NCI-H460 (cell line): Measurements from ENCODE around the gene AICDA. TPM values are rescaled to one million over a fixed set of nuclear protein-coding genes. Genes with fewer than 3 reads are reported as not detected.

ENCODE experiments used
- DNase-seq: peaks from one replicate; pipeline ENCODE4 v3.0.0-alpha.2; 2016; ENCODE audit warnings: low read depth; ENCODE audit errors: extremely low read depth
- small RNA-seq, 2 experiments: library from RNA; depleted of rRNA; stranded (forward); fragments of <200 nt; gene quantifications; one replicate each; pipeline ENCODE3, GENCODE V24; 2014
- total RNA-seq: library from RNA; depleted of rRNA; stranded (reverse); fragments of >200 nt; shearing (Covaris generic); gene quantifications from 2 replicates; pipeline ENCODE4 v1.2.3, GENCODE V29; 2014; rRNA removed

Gene AICDA
- total RNA-seq, 1 experiment from 2014 or later = not detected

- no peak for DNase-seq
Measured at GRCh38 chr12:8561011-8561410, 51.6 kb downstream of the AICDA start.

- no peak for DNase-seq
Measured at GRCh38 chr12:8559676-8560075, 53.0 kb downstream of the AICDA start.

DNA sequence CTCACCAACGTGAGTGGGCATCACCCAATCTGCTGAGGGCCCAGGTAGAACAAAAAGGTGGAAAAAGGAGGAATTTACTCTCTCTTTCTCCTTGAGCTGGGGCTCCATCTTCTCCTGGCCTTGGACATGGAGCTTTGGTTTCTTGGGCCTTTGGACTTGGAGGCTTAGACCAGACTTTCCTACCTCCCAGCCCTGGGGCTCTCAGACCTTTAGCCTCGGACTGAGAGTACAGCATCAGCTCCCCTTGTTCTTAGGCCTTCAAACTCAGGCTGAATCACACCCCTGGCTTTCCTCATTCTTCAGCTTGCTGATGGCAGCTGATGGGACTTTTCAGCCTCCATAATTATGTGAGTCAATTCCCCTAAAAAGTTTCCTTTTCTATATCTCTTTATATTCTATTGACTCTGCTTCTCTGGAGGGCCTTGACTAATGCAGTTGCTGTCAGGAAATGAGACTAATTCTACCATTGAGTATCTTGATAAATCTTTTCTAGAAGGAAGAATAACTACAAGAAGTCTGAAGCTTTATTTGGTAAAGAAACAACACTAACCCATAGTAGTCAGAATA is 56.0 kb downstream of the AICDA start:
- no peak for DNase-seq

GRCh38 chr12:8554451-8555195 is 58.0 kb downstream of the AICDA start:
- no peak for DNase-seq

- no peak for DNase-seq
Measured at GRCh38 chr12:8553088-8553627, 59.5 kb downstream of the AICDA start.

Small RNAs within 50 kb of the gene (small RNA-seq; reads per million reads assigned to genes)
- gene RF00019 = 0 reads per million in 2 experiments
- 0 reads per million in 2 experiments for gene RF00564

Other genes starting within 250 kb of the AICDA start
- not detected in 2 replicates for gene CLEC6A, start 156.9 kb downstream of the AICDA start, total RNA-seq
- gene CLEC4D, start 99.4 kb downstream of the AICDA start, total RNA-seq = not detected in 2 replicates
- not detected in 2 replicates for gene CLEC4E, start 72.0 kb downstream of the AICDA start, total RNA-seq
- gene MFAP5, start 50.0 kb upstream of the AICDA start, total RNA-seq = not detected in 2 replicates
- gene RIMKLB, start 85.1 kb upstream of the AICDA start, total RNA-seq = 13.7 and 15.1 TPM in 2 replicates
- not detected in 2 replicates for gene A2ML1, start 209.8 kb upstream of the AICDA start, total RNA-seq